ENCODE data around the gene ROR2.

Gene ROR2

DNA sequence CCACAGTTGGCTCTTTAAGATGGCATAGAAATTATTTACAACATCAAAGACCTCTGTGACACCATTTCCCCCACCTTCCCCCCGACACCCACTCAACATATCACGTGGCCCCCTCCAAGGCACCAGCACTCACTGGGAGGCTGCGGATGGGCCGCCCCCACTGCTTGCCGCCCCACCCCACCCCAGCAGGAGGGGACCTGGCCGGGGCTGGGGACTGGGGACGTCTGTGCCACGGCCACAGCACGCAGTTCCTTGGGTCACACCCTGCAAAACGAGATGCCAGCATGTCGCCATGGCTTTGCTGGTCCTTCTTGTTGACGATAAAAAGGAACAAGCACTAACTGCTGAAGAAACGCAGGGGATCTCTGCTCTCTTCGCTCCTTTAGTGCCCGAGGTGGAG, 269.0 kb downstream of the ROR2 start:
- no peak for DNase-seq (ENCODE audit: low read depth in 2 of 2)

DNA sequence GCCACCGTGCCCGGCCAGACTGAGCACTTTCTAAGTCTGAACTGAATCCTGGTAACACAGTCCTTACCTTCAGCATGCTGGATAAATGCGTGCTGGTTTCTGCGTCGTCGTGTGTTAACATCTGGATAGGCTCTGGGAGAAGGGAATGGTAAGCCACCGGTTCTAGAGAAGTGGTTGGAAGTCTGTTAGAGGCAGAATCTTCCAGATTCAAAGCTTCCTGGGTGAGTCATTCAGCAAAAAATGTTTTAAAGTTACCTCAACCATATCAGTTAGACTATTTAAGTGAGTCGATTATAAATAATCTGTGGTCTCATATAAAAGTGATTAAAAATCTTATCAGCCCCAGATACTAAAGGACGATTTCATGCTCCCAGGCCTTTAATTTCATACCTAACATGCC, 269.9 kb downstream of the ROR2 start:
- peak in 1 of 2 experiments; percentile 3 for DNase-seq (ENCODE audit: low read depth in 2 of 2)

- DNase-seq (ENCODE audit: low read depth in 2 of 2), result no peak
Observed at GRCh38 chr9:91678807-91679580, 271.0 kb downstream of the ROR2 start.

DNA sequence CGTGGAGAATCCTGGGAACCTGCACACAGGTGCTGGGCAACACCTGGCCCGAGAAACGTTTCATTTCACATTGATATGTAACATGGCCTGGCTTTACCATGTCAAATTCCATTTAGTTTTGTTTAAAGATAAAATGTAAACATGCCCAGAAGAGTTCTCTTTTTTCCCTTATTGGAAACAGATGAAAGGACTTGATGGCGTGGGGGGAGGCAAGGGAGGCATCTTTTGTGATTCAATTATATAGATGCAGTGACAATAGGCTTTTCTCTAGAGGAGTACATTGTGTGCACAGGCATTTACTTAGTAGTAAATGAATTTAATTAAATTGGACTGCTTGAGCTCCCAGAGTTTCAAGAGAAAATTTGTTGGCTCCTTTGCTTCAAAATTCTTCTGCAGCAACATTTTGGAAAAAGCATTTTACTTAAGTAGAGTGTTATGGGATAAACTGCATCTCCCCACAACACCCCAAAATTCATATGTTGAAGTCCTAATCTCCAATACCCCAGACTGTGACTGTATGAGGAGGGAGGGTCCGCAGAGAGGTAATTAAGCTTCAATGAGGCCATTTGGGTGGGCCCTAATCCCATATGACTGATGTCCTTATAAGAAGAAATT, 272.1 kb downstream of the ROR2 start:
- no peak for DNase-seq (ENCODE audit: low read depth in 2 of 2)

GRCh38 chr9:91677331-91677730, 272.7 kb downstream of the ROR2 start:
- DNase-seq (ENCODE audit: low read depth in 2 of 2), result peak in 1 of 2 experiments; percentile 13

DNA sequence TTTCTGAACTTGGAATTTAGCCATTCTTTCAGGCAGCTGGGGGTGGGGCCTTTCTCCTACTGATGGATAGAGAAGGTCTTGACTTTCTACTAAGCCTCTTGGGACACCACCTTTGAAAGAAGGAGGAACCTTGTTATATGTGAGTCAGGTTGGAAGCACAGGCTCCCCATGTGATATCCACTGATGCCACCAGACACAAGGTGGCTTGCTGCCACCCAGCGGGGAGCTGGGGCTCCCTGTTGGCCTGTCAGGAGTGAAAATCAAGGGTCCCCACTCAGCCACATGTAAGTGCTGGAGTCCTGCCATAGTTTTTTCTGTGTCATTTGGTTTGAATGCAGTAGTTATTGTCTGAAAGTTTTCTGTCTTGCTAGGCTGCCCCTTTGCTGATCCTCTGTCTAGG, 274.0 kb downstream of the ROR2 start:
- DNase-seq (ENCODE audit: low read depth in 2 of 2), result no peak

- DNase-seq (ENCODE audit: low read depth in 2 of 2), result no peak
Observed at GRCh38 chr9:91664663-91665062, 285.4 kb downstream of the ROR2 start.

DNA sequence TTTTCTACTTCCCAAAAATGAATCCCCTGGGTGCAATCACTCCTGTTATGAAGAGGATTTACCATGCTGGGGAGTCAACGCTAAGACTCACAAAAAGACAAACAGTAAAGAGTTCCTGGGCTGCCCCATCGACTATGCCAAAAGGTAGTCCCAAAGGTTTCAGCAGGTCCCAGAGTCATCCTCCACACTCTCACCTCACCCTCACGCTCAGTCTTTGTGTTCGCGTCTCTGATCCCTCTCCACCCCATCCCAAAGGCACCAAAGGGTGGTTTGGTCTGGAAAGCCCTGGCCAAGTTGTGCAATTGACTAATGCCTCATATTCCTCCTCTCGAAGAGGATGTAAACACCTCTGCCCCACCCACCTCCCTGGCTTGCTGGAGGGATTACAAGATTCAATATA, 286.2 kb downstream of the ROR2 start:
- DNase-seq (ENCODE audit: low read depth in 2 of 2), result no peak

GRCh38 chr9:91661451-91661850, 288.6 kb downstream of the ROR2 start:
- no peak for DNase-seq (ENCODE audit: low read depth in 2 of 2)

GRCh38 chr9:91660521-91660920, 289.5 kb downstream of the ROR2 start:
- peak in 1 of 2 experiments; percentile 2 for DNase-seq (ENCODE audit: low read depth in 2 of 2)

GRCh38 chr9:91659529-91660495, 290.2 kb downstream of the ROR2 start:
- DNase-seq (ENCODE audit: low read depth in 2 of 2), result no peak

DNA sequence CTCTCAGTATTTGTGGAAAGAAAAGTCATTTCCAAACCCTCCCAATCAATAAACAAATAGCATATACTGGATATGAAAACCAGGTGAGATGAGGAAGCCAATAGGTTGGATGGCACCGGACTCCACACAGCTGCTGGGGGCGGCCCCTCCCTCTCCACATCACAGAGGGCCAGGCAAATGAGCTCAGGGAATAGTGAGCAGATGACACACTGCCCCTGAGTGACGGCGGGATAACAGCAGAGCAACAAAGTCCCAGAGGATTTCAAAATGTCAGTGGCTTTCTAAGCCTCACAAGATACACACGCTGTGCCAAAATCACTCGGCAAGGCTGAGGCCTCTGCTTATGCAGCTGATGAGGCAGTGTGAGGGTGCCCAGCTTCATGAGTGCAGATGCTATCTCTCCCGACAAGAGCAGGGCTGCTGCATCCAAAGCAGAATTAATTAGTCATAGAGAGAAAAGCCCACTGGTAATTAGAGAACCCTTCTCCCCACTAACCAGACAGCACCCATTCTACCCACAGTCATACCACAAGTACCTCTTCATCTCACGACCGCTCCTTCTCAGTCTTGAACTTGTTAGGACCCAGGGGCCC, 291.4 kb downstream of the ROR2 start:
- DNase-seq (ENCODE audit: low read depth in 2 of 2), result no peak

DNA sequence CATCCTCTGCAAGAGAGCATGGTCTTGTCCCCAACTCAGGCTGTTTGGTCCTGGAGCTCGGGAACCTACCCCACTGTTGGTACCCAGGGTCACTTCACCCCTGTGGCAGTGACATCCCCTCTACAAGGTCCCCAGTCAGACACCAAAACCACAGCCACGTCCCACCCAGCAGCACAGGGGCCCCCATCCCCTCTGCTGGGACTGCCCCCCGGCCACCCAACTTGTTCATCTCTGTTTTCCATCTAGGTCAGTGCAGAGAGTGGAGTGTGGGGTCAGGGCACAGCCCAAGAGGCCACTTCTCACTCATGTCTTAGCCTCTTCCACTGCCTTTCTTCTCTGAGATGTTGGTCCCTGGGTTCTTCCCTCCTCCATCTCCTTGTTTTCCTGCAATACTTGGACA, 292.5 kb downstream of the ROR2 start:
- no peak for DNase-seq (ENCODE audit: low read depth in 2 of 2)

GRCh38 chr9:91655658-91656057, 294.4 kb downstream of the ROR2 start:
- DNase-seq (ENCODE audit: low read depth in 2 of 2), result no peak

GRCh38 chr9:91655215-91655614, 294.8 kb downstream of the ROR2 start:
- DNase-seq (ENCODE audit: low read depth in 2 of 2), result no peak

DNA sequence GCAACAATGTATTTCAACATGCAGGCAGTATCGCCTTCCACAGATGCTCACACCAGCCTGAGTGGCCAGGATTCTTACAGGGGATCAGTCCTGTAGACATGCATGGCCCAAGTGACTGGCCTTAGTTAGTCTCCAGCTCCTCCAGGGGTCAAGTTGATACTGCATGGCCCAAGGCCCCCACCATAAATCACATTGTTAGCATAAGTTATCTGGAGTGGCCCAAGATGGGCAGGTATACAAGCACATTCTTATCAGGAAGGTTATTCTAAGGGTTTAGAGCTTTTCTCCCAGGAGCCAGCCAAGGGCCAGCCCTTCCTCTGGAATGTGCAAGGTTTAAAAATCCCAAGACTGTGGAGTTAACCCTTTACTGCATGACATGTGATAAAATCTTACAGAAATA, 295.5 kb downstream of the ROR2 start:
- DNase-seq (ENCODE audit: low read depth in 2 of 2), result no peak

DNA sequence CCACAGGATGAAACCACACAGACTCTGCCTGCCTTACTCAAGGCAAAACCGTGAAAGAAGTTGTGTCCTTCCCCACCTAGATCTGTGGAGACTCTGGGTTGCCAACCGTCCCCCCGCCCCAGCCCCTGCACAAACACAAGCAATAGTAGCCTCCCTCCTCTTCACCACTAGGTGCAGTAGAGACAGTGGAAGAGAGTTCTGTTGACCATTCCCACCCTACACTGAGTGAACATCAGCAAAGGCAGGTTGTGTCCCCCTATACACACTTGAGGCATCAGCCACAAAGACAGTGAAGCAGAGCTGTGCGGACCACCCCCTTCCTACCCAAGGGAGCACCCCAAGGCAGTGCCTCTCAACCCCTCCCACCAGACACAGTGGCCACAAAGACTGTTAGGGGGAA, 302.7 kb downstream of the ROR2 start:
- DNase-seq (ENCODE audit: low read depth in 2 of 2), result no peak

DNA sequence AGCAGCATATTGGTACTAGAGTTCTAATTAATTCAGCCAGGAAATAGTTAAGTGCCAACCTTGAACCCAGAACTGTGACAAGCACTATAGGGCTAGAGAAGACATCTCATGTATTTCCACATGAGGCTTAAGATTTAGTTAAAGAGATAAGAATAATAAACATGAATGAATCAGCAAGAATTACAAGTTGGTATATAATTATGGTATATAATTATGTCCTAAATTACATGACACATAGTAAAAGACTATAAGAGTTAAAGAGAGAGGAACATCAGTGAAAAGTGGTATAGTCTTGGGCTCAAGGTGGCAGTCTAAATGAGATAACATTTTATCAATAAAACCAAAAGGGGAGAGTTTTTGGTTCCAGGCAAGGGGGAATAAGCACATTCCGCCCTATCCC, 303.3 kb downstream of the ROR2 start:
- DNase-seq (ENCODE audit: low read depth in 2 of 2), result no peak

- DNase-seq (ENCODE audit: low read depth in 2 of 2), result no peak
Observed at GRCh38 chr9:91644433-91644832, 305.6 kb downstream of the ROR2 start.

DNA sequence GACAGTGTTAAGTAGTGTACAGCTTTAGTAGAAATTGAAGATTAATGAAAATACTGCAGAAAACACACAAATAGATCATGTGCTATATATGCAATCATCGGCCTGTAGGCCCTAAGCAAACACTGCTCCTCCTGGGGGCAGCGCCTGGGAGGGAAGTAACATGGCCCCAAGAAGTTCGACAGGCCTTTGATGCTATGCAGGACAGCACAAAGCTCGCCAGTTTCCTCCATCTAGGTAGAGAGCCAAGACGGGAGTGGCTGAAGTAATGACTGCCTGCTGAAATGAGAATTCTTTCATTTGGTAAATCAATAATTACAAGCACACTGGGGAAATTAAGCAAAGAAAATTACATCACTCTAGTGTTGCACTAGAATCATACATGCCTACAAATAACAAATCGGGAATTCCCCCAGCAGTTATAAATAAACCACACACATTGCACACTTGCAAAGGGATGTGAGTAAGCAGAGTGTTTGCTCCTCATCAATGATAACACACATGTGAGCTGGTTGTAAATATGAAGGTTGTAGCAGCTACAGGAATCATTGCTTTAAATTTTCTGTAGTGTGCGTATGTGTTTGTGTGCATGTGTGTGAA, 306.4 kb downstream of the ROR2 start:
- DNase-seq (ENCODE audit: low read depth in 2 of 2), result no peak

DNA sequence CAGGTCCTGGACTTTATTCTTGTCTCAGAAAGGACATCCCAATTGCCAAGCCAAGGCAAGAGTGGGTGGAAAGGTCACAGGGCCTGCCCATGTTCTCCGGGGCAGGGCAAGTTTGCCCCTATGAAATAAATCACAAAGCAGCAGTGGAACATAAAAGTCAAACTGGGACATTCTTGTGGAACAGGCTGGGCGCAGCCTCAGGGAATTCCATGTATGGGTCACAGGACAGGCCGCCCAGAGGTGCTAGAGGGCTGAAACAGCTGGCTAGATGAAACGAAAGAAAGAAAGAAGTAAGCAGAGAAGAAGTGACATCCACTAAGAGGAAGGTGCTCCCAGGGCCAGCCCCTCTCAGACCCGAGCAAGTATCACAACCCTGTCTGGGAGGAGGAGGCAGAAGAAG, 307.3 kb downstream of the ROR2 start:
- DNase-seq (ENCODE audit: low read depth in 2 of 2), result no peak

DNA sequence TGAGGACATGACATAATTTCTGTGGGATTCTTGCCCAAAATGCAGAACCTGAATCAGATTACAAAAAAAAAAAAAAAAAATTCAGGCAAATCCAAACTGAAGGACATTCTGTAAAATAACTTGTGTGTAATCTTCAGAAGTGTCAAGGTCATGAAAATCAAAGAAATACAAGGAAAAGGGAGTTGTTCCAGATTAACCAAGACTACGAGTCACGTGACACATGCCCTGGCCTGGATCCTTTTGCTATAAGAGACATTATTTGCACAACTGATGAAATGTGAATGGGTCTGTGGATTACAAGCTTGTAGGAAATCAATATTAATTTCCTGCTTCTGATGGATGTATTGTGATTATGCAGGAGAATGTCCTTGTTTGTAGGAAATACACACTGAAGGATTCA, 309.6 kb downstream of the ROR2 start:
- no peak for DNase-seq (ENCODE audit: low read depth in 2 of 2)

All from fibroblast of skin of left biceps (primary cell).